HepG2 (cell line): ENCODE measurements around the gene ELP5. TPM values are rescaled to one million over a fixed set of nuclear protein-coding genes. Genes with fewer than 3 reads are reported as not detected.

Experiments used
- AHDC1 ChIP-seq: sonication (generic); formaldehyde crosslinking; IDR thresholded peaks from 2 replicates; pipeline ENCODE4 v1.5.1; 2020; ENCODE audit warnings: mild to moderate bottlenecking, missing genetic modification reagents, borderline replicate concordance
- BCLAF1 ChIP-seq: fragments of 450-650 bp; IDR thresholded peaks from 2 replicates; pipeline ENCODE4 v1.6.1; 2017; ENCODE audit warnings: mild to moderate bottlenecking
- CEBPB ChIP-seq: IDR thresholded peaks from 2 replicates; pipeline ENCODE4 v1.6.1; 2011; ENCODE audit warnings: low read depth, low read length, improper control_type of control experiment, borderline replicate concordance
- IKZF4 ChIP-seq: sonication (generic); formaldehyde crosslinking; IDR thresholded peaks from 2 replicates; pipeline ENCODE4 v1.5.1; 2020; ENCODE audit warnings: borderline replicate concordance, mild to moderate bottlenecking, low read depth, missing genetic modification reagents; ENCODE audit errors: not compliant biosample characterization
- IRX3 ChIP-seq: sonication (generic); formaldehyde crosslinking; IDR thresholded peaks from 2 replicates; pipeline ENCODE4 v1.8.1; 2023; ENCODE audit warnings: mild to moderate bottlenecking, low read depth, missing genetic modification reagents, borderline replicate concordance
- JDP2 ChIP-seq: sonication (generic); formaldehyde crosslinking; IDR thresholded peaks from 2 replicates; pipeline ENCODE4 v1.8.1; 2022; ENCODE audit warnings: missing genetic modification reagents, borderline replicate concordance
- NPAS2 ChIP-seq: sonication (generic); formaldehyde crosslinking; IDR thresholded peaks from 2 replicates; pipeline ENCODE4 v1.8.0; 2022; ENCODE audit warnings: mild to moderate bottlenecking, missing genetic modification reagents, borderline replicate concordance
- NRL ChIP-seq: sonication (generic); formaldehyde crosslinking; IDR thresholded peaks from 2 replicates; pipeline ENCODE4 v1.5.0; 2020; ENCODE audit warnings: missing genetic modification reagents, mild to moderate bottlenecking, moderate library complexity, borderline replicate concordance
- SNAPC2 ChIP-seq: sonication (generic); formaldehyde crosslinking; IDR thresholded peaks from 2 replicates; pipeline ENCODE4 v1.8.1; 2022; ENCODE audit warnings: mild to moderate bottlenecking, missing genetic modification reagents
- ZNF136 ChIP-seq: sonication (generic); formaldehyde crosslinking; IDR thresholded peaks from 2 replicates; pipeline ENCODE4 v1.8.1; 2022; ENCODE audit warnings: low read depth, mild to moderate bottlenecking, moderate library complexity, missing genetic modification reagents
- ZNF20 ChIP-seq: sonication (generic); formaldehyde crosslinking; IDR thresholded peaks from 2 replicates; pipeline ENCODE4 v1.4.0; 2020; ENCODE audit warnings: mild to moderate bottlenecking, moderate library complexity, missing genetic modification reagents
- ZNF362 ChIP-seq: sonication (generic); formaldehyde crosslinking; IDR thresholded peaks from 2 replicates; pipeline ENCODE4 v1.4.0; 2020; ENCODE audit warnings: missing genetic modification reagents, mild to moderate bottlenecking, borderline replicate concordance
- ZNF878 ChIP-seq: sonication (generic); formaldehyde crosslinking; IDR thresholded peaks from 2 replicates; pipeline ENCODE4 v1.8.1; 2023; ENCODE audit warnings: mild to moderate bottlenecking, missing genetic modification reagents, moderate library complexity
- ZSCAN25 ChIP-seq: sonication (generic); formaldehyde crosslinking; IDR thresholded peaks from 2 replicates; pipeline ENCODE4 v1.8.0; 2022; ENCODE audit warnings: mild to moderate bottlenecking, missing genetic modification reagents
- polyA plus RNA-seq, 8 experiments: library from polyadenylated mRNA; depleted of rRNA in 3 of 8; stranded (reverse) in 7 of 8; unstranded in 1 of 8; fragments of >200 nt; fragmentation: Illumina TruSeq in 4 of 8; extraction: Trizol in 4 of 8; gene quantifications; 2 replicates each; pipeline versions ENCODE4 v1.2.1 to v1.2.3, GENCODE V29; 2011 to 2016; ENCODE audit warnings: low read depth in 4 of 8, missing spikeins in 1 of 8, mixed read lengths in 1 of 8; ENCODE audit not compliant: insufficient read depth in 1 of 8
- total RNA-seq, 5 experiments: library from RNA; depleted of rRNA; stranded (reverse); fragments of >200 nt; fragmentation: Illumina TruSeq; extraction: Trizol; gene quantifications; 2 replicates each; pipeline ENCODE4 v1.2.3, GENCODE V29; 2016; ENCODE audit warnings: low read depth in 1 of 5
- TF ChIP-seq, protein P1 (sequence below): sonication (generic); formaldehyde crosslinking; IDR thresholded peaks from 2 replicates; pipeline ENCODE4 v1.5.0; 2020; ENCODE audit warnings: missing genetic modification reagents
- TF ChIP-seq, protein P2 (sequence below): sonication (generic); formaldehyde crosslinking; IDR thresholded peaks from 2 replicates; pipeline ENCODE4 v1.8.0; 2022; ENCODE audit warnings: mild to moderate bottlenecking, missing genetic modification reagents

Gene ELP5
- total and polyA plus RNA-seq, 2 of the 13 experiments (the other 11 are each of a cell fraction or from before 2014, with no cell fraction given), result 67.6 to 69.8 TPM

GRCh38 chr17:7281953-7282751, 30.1 kb downstream of the ELP5 start (continued):
- 0 out of 2 replicates have a peak, but pooled peaks have one; percentile 55 for TF ChIP-seq SNAPC2 (CRISPR knock-in tag)
- TF ChIP-seq NPAS2 (CRISPR knock-in tag), result no peak
- TF ChIP-seq, protein P1, sequence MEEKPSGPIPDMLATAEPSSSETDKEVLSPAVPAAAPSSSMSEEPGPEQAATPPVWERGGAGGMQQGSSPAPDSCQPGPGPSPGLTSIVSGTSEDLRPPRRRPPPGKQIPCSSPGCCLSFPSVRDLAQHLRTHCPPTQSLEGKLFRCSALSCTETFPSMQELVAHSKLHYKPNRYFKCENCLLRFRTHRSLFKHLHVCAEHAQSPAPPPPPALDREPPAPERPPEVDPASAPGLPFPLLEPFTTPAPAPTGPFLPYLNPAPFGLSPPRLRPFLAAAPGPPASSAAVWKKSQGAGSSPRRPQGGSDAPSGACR (CRISPR knock-in tag), result no peak
- TF ChIP-seq IKZF4 (CRISPR knock-in tag), result no peak
- TF ChIP-seq JDP2 (CRISPR knock-in tag), result no peak
- no peak for TF ChIP-seq NRL (CRISPR knock-in tag)
- TF ChIP-seq ZNF20 (CRISPR knock-in tag), result no peak; the same call in 1 of the 2 replicates
- no peak for TF ChIP-seq BCLAF1
- no peak for TF ChIP-seq AHDC1
- TF ChIP-seq IRX3 (CRISPR knock-in tag), result no peak
- TF ChIP-seq, protein P2, sequence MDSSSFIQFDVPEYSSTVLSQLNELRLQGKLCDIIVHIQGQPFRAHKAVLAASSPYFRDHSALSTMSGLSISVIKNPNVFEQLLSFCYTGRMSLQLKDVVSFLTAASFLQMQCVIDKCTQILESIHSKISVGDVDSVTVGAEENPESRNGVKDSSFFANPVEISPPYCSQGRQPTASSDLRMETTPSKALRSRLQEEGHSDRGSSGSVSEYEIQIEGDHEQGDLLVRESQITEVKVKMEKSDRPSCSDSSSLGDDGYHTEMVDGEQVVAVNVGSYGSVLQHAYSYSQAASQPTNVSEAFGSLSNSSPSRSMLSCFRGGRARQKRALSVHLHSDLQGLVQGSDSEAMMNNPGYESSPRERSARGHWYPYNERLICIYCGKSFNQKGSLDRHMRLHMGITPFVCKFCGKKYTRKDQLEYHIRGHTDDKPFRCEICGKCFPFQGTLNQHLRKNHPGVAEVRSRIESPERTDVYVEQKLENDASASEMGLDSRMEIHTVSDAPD (CRISPR knock-in tag), result 0 out of 2 replicates have a peak, but pooled peaks have one; percentile 48
- TF ChIP-seq ZNF878 (CRISPR knock-in tag), result no peak
- TF ChIP-seq ZSCAN25 (CRISPR knock-in tag), result no peak; the same call in 1 of the 2 replicates
- no peak for TF ChIP-seq ZNF362 (CRISPR knock-in tag)
- no peak for TF ChIP-seq CEBPB
- no peak for TF ChIP-seq ZNF136 (CRISPR knock-in tag)
